HEK293T (cell line): Measurements from ENCODE around the gene SH3BP4.

Experiments
- ARNT ChIP-seq: fragments of 450-650 bp; IDR thresholded peaks from 2 replicates; pipeline ENCODE4 v1.6.1; 2017; ENCODE audit warnings: mild to moderate bottlenecking
- BHLHE40 ChIP-seq: fragments of 450-650 bp; IDR thresholded peaks from 2 replicates; pipeline ENCODE4 v1.6.1; 2016; ENCODE audit warnings: mild to moderate bottlenecking, moderate library complexity, borderline replicate concordance
- ELF4 ChIP-seq: fragments of 450-650 bp; IDR thresholded peaks from 2 replicates; pipeline ENCODE4 v1.6.1; 2017; ENCODE audit warnings: antibody characterized with exemption
- FOXA1 ChIP-seq: fragments of 450-650 bp; IDR thresholded peaks from 2 replicates; pipeline ENCODE4 v1.6.1; 2016; ENCODE audit warnings: mild to moderate bottlenecking
- FOXM1 ChIP-seq: fragments of 450-650 bp; IDR thresholded peaks from 2 replicates; pipeline ENCODE4 v1.6.1; 2017; ENCODE audit warnings: mild to moderate bottlenecking, borderline replicate concordance
- HDGF ChIP-seq: fragments of 450-650 bp; IDR thresholded peaks from 2 replicates; pipeline ENCODE4 v1.6.1; 2017; ENCODE audit warnings: antibody characterized with exemption, borderline replicate concordance
- L3MBTL2 ChIP-seq: fragments of 450-650 bp; conservative IDR thresholded peaks from 2 replicates; pipeline ENCODE4 v1.6.1; 2016; ENCODE audit warnings: mild to moderate bottlenecking
- LEF1 ChIP-seq: fragments of 450-650 bp; IDR thresholded peaks from 2 replicates; pipeline ENCODE4 v1.6.1; 2017; ENCODE audit warnings: mild to moderate bottlenecking, borderline replicate concordance
- NFRKB ChIP-seq: fragments of 450-650 bp; IDR thresholded peaks from 2 replicates; pipeline ENCODE4 v1.6.1; 2016; ENCODE audit warnings: mild to moderate bottlenecking, moderate library complexity
- SP1 ChIP-seq: fragments of 450-650 bp; IDR thresholded peaks from 2 replicates; pipeline ENCODE4 v1.6.1; 2017
- SUZ12 ChIP-seq: fragments of 450-650 bp; IDR thresholded peaks from 2 replicates; pipeline ENCODE4 v1.6.1; 2016; ENCODE audit warnings: mild to moderate bottlenecking
- TARDBP ChIP-seq: fragments of 450-650 bp; IDR thresholded peaks from 2 replicates; pipeline ENCODE4 v1.6.1; 2016
- ZNF384 ChIP-seq: fragments of 450-650 bp; IDR thresholded peaks from 2 replicates; pipeline ENCODE4 v1.6.1; 2016
- TF ChIP-seq, protein P1 (sequence below): fragments of 450-650 bp; IDR thresholded peaks from 2 replicates; pipeline ENCODE4 v1.6.1; 2016

DNA sequence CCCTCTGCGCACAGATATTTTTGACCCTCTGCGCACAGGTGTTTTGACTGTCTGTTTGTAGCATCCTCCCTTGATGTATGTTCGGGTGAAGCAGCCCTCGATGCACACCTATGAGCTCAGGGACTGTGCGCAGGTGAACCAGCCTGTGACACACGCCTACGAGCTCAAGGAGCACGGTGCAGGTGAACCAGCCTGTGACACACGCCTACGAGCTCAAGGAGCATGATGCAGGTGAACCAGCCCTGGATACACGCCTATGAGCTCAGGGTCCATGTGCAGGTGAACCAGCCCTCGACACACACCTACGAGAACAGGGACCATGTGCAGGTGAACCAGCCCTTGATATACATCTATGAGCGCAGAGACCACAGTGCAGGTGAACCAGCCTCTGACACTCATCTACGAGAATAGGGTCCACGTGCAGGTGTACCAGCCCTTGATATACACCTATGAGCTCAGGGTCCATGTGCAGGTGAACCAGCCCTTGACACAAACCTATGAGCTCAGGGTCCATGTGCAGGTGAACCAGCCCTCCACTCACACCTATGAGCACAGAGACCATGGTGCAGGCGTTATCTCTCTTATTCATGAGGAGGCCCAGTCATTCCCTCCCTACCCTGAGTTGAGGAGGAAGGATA is 33.9 kb downstream of the SH3BP4 start:
- TF ChIP-seq BHLHE40 (no peak), ELF4 (no peak), TARDBP (no peak), L3MBTL2 (no peak), SP1 (no peak), ARNT (no peak), ZNF384 (no peak), SUZ12 (no peak), FOXM1 (no peak), FOXA1 (no peak), HDGF (no peak), NFRKB (no peak), LEF1 (no peak)
- TF ChIP-seq, protein P1, sequence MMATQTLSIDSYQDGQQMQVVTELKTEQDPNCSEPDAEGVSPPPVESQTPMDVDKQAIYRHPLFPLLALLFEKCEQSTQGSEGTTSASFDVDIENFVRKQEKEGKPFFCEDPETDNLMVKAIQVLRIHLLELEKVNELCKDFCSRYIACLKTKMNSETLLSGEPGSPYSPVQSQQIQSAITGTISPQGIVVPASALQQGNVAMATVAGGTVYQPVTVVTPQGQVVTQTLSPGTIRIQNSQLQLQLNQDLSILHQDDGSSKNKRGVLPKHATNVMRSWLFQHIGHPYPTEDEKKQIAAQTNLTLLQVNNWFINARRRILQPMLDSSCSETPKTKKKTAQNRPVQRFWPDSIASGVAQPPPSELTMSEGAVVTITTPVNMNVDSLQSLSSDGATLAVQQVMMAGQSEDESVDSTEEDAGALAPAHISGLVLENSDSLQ, result no peak
